HG03039 (cell line): ENCODE measurements around the gene R3HCC1L.
"Not testable (repeated sequence)": the region's sequence is repeated elsewhere in the genome, so short reads cannot be mapped to it uniquely, and the experiment has no call there.

Experiments used
- ATAC-seq: cut with Tn5 transposase; IDR thresholded peaks from one replicate; pipeline ENCODE4 v1.9.1; 2021; ENCODE audit warnings: mild to moderate bottlenecking, moderate library complexity; ENCODE audit not compliant: unreplicated experiment

The R3HCC1L gene

DNA sequence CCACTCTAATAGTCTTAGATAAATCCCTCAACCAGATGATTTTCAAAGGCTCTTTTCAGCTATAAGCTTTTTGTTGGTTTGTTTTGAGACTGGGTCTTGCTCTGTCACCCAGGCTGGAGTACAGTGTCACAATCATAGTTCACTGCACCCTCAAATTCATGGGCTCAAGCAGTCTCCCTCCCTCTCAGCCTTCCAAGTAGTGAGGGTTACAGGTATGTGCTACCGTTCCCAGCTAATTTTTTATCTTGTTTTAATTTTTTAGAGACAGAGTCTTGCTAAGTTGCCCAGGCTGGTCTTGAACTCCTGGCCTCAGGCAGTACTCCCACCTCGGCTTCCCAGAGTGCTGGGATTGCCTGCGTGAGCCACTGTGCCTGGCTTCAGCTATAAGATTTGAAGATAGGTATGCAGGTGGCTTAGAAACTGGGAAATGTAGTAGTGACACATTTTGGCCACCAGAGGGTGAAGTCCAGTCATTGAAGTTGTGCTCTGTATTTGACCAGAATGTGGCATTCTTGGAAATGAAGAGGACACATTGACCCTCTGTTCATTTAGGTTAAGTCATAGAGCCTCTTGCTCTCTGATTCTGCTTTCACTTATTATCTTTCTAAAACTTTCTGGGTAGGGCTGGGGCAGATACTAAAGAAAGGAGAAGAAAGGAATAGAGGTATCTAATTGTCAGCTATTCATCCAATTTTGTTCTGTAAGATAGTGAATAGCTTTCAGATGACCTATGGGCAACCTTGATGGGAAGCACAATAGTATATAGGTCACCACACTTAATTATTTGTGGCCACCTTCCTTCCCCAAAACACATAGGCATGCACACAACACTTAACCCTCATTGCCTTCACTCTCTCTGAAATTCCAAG is 36.0 kb downstream of the R3HCC1L start:
- peak; percentile 46 for ATAC-seq

DNA sequence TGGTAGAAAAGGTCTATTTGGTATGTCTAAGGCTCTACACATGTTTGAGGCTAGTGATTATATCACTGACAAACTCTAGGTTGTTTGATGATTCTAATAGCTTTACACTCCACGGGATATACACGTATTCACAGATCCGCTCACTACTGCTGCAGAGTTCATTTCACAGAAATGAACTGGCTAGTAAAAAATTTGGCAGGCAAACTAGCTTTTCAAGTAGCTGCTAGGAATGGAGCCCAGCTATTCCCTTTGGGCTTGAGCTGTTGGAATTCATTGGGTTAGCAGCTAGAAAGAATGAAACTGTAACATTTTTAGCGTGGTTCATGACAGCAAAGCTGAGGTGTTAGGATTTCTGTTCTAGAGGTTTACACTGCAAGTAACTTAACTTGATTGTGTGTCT is 37.6 kb downstream of the R3HCC1L start:
- no peak for ATAC-seq

DNA sequence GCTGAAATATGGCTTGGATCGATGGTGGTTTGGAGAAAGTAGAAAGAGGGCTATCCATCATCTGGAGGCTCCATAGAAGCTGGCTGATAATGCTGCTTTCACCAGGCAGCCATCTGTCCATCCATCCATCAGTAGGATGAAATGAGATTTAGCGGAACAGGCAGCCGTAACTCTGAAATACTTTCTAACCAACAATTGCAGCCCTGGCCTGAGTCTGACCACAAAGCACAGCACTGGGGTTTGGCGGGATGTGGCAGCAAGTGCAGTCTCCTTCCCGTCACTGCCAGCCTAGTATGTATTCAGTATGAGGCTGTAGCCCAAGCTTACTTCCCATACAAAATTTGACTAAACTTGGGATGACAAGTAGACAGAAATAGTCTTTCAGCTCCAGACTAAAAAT is 38.0 kb downstream of the R3HCC1L start:
- no peak for ATAC-seq

DNA sequence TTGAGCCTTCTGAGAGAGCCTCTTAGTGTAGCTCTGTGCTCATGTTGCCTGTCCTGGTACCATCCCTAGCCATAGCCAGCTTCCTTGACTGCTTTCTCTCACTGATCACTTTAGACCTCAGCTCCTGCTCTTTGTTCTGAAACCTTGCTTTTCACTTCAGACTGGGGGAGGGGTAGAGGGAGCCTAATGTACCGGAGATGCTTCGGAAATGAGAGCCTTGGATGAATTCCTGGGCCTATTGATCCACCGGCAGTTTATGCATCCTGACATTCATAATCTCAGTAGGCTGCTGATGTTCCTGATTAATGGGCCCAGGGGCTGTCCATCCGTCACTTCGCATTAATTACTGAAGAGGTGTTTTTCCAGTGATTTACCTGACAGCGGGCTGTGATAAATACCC is 38.8 kb downstream of the R3HCC1L start:
- no peak for ATAC-seq

DNA sequence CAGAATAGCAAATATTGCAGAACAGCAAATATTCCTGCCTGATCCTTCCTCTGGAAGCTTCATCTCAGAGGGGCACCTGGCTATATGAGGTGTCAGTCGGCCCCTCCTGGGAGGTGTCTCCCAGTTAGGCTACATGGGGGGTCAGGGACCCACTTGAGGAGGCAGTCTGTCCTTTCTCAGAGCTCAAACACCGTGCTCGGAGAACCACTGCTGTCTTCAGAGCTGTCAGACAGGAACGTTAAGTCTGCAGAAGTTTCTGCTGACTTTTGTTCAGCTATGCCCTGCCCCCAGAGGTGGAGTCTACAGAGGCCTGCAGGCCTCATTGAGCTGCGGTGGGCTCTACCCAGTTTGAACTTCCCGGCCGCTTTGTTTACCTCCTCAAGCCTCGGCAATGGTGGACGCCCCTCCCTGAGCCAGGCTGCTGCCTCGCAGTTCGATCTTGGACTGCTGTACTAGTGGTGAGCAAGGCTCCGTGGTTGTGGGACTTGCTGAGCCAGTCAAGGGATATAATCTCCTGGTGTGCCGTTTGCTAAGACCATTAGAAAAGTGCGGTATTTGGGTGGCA is 48.0 kb downstream of the R3HCC1L start:
- ATAC-seq, result not testable (repeated sequence)

DNA sequence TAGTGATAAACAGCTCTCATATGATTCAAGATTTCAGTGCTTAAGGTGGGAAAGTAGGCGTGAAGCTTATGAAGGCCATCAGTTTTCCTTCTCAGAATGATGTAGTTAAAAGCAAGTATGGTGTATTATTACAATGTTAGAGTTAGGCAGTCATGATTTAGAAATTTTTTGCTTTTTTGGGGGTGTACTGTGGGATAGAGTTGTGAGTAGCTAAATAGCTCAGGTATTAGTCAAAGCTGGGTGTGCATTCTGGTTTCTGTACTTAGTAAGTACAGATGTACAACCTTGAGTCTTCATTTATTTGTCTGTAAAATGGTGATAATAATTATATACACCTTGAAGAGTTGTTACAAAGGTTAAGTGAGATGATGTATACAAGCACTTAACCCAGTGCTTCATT is 52.2 kb downstream of the R3HCC1L start:
- no peak for ATAC-seq

DNA sequence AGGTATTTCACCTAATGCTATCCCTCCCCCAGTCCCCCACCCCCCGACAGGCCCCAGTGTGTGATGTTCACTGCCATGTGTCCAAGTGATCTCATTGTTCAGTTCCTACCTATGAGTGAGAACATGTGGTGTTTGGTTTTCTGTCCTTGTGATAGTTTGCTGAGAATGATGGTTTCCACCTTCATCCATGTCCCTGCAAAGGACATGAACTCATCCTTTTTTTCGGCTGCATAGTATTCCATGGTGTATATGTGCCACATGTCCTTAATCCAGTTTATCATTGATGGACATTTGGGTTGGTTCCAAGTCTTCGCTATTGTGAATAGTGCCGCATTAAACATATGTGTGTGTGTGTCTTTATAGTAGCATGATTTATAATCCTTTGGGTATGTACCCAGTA is 56.3 kb downstream of the R3HCC1L start:
- ATAC-seq, result not testable (repeated sequence)

DNA sequence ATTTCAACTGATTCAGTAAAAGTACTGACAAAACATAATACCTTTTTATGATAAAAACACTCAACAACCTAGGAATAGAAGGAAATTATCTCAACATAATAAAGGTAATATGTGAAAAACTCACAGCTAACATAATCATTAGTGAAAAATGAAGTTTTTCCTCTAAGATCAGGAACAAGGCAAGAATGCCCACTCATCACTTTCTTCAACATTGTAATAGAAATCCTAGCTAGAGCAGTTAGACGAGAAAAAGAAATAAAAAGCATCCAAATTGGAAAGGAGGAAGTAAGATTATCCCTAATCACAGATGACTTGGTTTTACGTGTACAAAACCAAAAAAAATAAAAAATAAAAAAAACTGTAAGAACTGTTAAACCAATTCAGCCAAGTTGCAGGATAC is 58.6 kb downstream of the R3HCC1L start:
- no peak for ATAC-seq

DNA sequence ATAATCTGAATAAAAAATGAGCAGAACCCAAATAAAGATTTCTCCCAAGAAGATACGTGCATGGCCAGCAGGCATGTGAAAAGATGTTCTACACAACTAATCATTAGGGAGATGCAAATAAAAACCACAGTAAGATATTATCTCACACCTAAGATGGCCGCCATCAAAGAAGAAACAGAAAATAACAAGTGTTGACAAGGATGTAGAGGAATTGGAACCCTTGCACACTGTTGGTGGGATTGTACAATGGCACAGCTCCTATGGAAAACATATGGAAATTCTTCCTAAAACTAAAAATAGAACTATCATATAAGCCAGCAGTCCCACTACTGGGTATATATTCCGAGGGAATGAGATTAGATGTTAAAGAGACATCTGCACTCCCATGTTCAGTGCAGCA is 60.2 kb downstream of the R3HCC1L start:
- ATAC-seq, result no peak

DNA sequence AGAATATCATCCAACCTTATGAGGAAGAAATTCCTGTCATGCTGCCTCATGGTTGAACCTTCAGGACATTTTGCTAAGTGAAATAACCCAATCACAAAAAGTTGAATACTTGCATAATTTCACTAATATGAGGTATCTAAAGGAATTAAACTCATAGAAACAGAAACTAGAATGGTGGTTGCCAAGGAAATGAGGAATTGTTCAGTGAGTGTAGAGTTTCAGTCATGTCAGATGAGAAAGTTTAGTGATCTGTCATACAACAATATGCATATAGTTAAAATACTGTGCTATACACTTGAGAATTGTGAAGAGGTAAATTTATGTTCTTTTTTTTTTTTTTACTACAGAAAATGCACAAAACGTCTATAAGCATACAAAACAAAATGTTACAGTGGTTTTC is 60.7 kb downstream of the R3HCC1L start:
- no peak for ATAC-seq

DNA sequence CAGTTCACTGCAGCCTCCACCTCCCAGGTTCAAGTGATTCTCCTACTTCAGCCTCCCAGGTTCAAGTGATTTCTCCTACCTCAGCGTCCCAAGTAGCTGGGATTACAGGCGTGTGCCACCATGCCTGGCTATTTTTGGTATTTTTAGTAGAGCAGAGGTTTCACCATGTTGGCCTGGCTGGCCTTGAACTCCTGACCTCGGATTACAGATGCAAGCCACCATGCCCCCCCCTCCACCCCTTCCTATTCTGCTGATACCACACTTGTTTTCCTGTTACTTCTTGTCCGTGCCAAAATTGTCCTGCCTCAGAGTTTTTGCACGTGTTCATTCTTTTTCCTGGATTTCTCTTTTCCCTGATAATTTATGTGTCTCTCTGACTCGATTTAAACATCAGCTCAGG is 62.5 kb downstream of the R3HCC1L start:
- ATAC-seq, result no peak

DNA sequence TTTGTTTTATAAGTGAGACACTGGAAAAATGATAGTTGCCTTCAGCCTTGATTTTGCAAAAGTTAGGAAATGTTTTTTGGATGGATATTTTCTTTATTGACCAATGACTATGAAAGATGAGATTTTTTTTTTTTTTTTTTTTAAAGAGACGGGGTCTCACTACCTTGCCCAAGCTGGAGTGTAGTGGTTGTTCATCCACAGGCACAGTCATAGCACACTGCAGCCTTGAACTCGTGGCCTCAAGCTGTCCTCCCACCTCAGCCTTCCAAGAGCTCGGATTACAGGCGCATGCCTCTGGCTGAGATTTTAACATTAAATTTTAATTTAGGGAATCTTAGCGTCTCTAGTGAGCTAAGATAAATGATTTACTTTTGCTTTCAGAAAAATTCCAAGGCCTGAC is 67.3 kb downstream of the R3HCC1L start:
- ATAC-seq, result no peak

DNA sequence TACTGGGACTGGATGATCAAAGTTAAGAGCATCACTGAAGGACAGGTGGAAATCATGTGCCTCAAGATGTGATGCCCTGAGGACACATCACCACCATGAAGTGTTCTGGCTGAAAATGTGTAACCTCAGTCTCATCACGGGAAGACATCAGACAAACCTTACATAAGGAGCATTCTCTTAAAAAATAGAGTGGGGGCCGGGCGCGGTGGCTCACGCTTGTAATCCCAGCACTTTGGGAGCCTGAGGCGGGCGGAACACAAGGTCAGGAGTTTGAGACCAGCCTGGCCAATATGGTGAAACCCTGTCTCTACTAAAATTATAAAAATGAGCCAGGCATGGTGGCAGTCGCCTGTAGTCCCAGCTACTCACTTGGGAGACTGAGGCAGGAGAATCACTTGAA is 67.9 kb downstream of the R3HCC1L start:
- no peak for ATAC-seq

DNA sequence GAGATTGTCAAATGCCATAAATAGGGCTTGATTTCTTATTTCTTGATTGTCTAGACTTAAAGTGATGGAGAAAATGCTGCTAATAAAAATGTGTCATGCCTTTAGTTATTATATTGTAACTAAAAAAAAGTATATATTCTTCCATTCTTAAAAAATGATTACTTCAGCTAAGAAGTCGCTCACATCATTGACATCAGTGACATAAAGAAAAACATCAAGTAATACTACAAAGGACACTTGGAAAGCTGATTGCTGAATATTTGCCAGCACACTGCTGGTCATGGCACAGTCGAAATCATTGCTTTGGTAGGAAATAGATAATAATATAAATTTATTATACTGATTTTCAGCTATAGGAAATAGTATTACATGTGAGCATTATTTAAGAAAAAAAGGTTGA is 70.9 kb downstream of the R3HCC1L start:
- ATAC-seq, result no peak

DNA sequence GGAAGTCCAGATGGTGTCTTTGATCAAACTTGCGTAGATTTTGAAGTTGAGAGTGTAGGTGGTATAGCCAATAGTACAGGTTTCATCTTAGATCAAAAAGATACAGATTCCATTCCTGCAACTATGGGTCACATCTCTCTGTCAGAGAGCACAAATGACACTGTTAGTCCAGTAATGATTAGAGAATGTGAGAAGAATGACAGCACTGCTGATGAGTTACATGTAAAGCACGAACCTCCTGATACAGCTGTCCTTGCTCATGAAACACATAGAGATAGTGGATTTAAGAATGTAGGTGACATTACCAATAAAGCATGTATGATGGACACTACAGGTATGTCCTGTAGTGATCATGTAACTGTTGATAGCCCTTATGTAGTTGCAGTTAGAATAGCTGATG is 74.5 kb downstream of the R3HCC1L start:
- ATAC-seq, result no peak

DNA sequence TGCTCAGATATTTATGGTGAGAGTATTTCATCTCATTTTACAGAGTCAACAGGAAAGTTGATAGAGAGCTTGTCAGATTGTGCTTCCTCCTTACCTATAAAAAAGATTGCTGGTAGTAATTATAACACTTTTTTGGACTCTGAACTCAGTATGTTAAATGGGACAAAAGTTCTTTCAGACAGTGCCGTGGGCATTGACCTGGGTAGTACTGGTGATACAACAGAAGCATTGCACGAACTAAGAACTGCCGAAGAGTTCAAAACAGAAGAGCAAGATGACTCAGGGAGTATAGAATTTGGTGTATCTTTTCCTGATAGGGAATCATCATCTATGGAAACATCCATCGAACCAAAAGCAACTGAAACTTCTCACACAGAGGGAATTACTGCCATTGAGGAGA is 75.0 kb downstream of the R3HCC1L start:
- no peak for ATAC-seq

DNA sequence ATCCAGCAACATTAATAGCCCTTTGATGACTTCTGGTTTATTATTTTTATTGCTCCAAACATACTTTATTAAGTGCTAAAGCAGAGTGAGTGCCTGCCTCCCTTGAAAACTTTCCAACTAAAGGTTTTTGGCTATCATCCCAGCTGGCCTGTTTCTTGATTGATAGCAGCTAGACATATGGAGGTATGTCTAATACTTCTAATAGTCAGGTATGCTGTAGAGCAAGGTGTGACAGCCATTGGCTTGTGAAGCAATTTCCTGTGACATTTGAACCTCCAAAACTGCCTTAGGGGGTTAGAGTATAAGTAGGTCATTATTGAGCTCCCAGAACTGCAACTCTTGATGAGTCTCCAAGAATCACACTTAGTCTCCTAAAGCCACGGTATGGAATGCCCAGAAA is 77.7 kb downstream of the R3HCC1L start:
- ATAC-seq, result no peak

DNA sequence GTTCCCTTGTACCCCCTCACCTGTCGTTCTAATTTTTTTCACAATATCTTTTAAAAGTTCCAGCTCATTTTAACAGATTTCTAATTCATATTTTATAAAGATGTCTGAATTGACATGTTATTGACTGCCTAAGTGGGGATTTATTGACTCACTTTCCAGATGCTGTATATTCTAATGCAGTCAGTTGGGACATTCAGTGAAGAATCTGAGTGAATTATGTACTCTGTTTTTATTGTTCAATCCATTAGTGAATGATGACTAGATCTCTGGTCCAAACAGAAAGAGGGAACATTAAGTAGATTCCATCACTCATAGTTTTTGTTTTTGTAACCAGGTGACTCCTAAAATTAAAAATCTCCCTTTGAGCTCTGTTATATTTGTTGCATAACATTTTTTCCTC is 79.3 kb downstream of the R3HCC1L start:
- ATAC-seq, result no peak

DNA sequence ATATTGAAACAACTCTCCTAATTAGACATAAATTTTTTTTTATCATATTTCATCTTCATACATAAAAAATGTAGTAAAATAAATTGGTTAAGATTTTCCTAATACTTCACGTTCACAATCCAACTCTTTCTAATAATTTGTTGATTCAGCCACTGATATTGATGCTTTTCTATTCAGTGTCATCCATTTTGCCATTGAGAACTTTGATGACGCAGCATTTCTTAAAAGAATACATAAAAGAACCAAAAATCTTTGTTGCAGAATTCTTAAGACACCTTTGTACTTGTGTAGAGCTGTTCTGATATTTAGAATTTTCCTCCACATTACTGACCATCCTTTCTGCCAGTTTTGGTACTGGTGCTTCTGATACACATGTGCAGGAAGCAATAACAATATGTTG is 80.9 kb downstream of the R3HCC1L start:
- ATAC-seq, result no peak

DNA sequence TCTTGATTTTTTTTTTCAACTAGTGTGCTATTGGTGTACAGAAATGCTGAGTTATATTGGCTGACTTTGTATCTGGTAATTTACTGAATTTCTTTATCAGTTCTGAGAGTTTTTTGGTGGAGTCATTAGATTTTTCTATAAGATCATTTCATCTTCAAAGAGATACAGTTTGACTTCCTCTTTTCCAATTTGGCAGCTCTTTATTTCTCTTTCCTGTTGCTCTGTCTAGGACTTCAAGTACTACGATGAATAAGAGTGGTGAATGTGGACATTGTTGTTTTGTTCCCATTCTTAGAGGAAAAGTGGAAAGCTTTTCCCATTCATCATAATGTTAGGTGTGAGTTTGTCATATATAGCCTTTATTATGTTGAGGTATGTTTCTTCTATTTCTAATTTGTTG is 83.3 kb downstream of the R3HCC1L start:
- no peak for ATAC-seq

DNA sequence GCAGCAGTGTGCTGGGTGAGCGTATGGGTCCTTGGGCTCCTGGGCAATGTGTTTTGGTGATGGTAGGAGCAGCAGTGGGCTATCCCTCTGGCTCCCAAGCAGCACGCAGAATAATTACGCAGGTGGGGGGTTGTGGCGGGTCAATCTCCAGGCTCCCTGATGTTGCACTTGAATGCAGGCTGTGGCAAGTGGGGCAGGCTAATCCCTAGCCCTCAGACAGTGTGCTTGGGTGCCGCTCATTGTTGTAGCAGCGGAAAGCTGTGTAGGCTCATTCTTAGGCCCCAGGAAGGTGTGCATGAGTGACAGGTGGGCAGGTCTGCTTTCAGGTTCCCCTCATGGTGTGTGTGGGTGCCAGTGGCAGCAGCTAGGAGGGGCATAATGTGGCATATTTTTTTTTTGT is 89.4 kb downstream of the R3HCC1L start:
- ATAC-seq, result no peak

DNA sequence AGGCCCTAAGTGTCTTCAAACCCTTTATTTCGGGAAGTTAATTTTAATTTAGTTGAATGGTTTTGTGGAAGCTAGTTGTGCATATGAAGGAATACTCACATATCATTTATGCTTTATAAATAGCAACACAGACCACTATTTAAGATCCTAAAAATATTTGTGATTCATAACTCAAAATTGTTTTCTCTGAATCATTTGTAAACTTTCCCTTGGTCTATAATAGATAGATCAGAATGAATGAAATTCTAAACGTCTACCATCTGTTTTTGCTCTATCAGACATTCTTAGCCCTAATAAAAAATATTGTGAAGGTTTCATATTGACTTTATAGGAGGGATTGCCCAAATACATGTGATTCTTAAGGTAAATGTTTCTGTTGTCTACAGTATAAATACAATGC is 90.1 kb downstream of the R3HCC1L start:
- ATAC-seq, result no peak

DNA sequence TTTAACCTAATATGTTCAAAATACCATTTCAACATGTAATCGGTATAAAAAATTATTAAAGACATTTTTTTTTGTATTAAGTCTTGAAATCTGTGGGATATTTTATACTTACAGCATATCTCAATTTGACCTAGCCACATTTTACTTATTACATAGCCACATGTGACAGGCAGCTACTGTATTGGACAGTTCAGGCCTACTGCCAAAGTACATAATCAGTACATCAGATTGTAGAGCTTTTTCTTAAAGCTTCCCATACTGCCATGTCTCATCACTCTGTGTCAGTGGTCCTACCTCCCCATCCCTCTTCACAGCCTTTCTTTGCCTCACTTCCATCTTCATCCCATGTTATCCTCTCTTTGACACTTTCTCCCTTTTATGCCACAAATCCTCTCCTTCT is 90.5 kb downstream of the R3HCC1L start:
- no peak for ATAC-seq
